Small intestine (tissue), 7 donors: ENCODE data around the gene ADAP1. TPM values are rescaled to one million over a fixed set of nuclear protein-coding genes. Genes with fewer than 3 reads are reported as not detected.

ENCODE experiments used
- DNase-seq, 2 donors: peaks; one replicate each; pipeline versions ENCODE4 v3.0.0 to v3.0.0-alpha.2; 2013
- FAIRE-seq: peaks from 2 replicates; lab custom pipeline; 2012; peaks lifted over from hg19 to GRCh38; lab: Jason Lieb, UNC
- H3K27ac ChIP-seq, 3 donors: one replicate each; pipeline ENCODE4 v1.5.1; 2013; ENCODE audit warnings: low read length in 2 of 3, mild to moderate bottlenecking in 2 of 3, control low read depth in 1 of 3, inconsistent platforms in 1 of 3, low read depth in 1 of 3, moderate library complexity in 1 of 3
- H3K27me3 ChIP-seq, 3 donors: one replicate each; pipeline ENCODE4 v1.6.1; 2013; ENCODE audit warnings: low read length in 3 of 3, inconsistent platforms in 1 of 3; ENCODE audit not compliant: control insufficient read depth in 3 of 3, insufficient read depth in 3 of 3
- H3K36me3 ChIP-seq, 3 donors: one replicate each; pipeline ENCODE4 v1.6.1; 2013; ENCODE audit warnings: low read length in 3 of 3, inconsistent platforms in 1 of 3, low read depth in 1 of 3, mild to moderate bottlenecking in 1 of 3, moderate library complexity in 1 of 3; ENCODE audit not compliant: control insufficient read depth in 3 of 3, insufficient read depth in 2 of 3
- H3K4me1 ChIP-seq, 3 donors: one replicate each; pipeline ENCODE4 v1.6.1; 2013; ENCODE audit warnings: low read length in 2 of 3, inconsistent platforms in 1 of 3, low read depth in 1 of 3, mild to moderate bottlenecking in 1 of 3, moderate library complexity in 1 of 3; ENCODE audit not compliant: control insufficient read depth in 3 of 3, insufficient read depth in 2 of 3
- H3K4me3 ChIP-seq, 3 donors: one replicate each; pipeline ENCODE4 v1.5.1; 2013; ENCODE audit warnings: low read length in 3 of 3, control low read depth in 1 of 3, inconsistent platforms in 1 of 3, low read depth in 1 of 3, mild to moderate bottlenecking in 1 of 3, moderate library complexity in 1 of 3
- H3K9me3 ChIP-seq, 2 donors: one replicate each; pipeline ENCODE4 v1.6.1; 2013; ENCODE audit warnings: low read depth in 1 of 2, low read length in 1 of 2; ENCODE audit not compliant: control insufficient read depth in 2 of 2, insufficient read depth in 1 of 2
- WGBS, 3 donors: extraction: QIAGEN DNeasy Blood & Tissue Kit; methylation state at CpG; one replicate each; pipeline ENCODE4 v1.1.7; 2013; 5-methylcytosine and 5-hydroxymethylcytosine counted together
- polyA plus RNA-seq, 4 donors: library from polyadenylated mRNA; stranded (reverse) in 3 of 4; unstranded in 1 of 4; fragments of 200-250 nt in 3 of 4; fragments of 120-200 nt in 1 of 4; gene quantifications; one replicate each; pipeline versions ENCODE4 v1.2.1 to v1.2.3, GENCODE V29; 2013
- donor health status: healthy with polysubstance abuse.
- donor health status: control.
- donor health status: control.
- donor health status: Bipolar disorder and iron deficiency.
- donor health status: healthy.

The ADAP1 gene
- polyA plus RNA-seq, 4 donors: 69.2 to 113 (median 86.7) TPM

DNA sequence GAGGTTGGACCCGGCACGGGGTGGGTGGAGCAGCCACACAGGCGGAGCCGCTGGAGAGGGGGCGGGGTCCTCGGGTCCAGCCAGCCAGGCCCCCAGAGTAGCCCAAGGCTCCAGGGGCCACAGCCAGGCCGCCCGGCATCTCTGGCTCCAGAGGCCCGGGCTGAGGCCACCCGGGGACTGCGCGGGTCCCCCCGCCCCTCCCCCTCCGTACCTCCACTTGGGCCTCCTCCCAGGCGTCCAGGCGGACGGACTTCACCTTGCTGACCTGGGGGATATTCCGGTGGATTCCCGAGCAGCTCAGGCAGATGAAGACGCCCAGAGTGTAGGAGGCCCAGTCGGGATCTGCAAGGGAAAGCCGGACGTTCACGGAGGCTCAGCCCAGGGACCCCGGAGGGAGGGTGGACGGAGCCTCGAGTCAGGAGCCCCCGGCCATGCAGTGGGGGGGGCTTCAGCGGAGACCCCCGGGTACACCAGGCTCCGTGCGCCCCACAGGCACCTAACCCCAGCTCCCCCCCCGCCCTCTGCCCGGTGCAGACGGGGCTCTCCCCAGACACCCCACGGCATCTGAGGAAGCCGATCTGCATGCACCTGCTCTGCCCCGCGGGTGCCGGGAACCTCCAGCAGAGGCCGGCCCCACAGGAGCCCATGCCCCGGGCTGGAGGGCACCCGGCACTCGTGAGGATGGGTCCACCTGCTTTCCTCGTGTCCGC is 19.2 kb downstream of the ADAP1 start:
- Histone ChIP-seq H3K4me1 (no peaks in the 10 kb centered on the region), H3K36me3 (peaks cover 4 to 70% (median 5%) of the 10 kb centered on the region in 3 donors), H3K9me3 (no peaks in the 10 kb centered on the region), H3K27ac (no peak overlapping the region), H3K4me3 (no peak overlapping the region), H3K27me3 (no peaks in the 10 kb centered on the region)
- 86 to 91% (median 90%) methylated on average over 38 to 46 of the region's 46 CpGs for WGBS, 3 donors
- no peak for FAIRE-seq
- DNase-seq: no peak

DNA sequence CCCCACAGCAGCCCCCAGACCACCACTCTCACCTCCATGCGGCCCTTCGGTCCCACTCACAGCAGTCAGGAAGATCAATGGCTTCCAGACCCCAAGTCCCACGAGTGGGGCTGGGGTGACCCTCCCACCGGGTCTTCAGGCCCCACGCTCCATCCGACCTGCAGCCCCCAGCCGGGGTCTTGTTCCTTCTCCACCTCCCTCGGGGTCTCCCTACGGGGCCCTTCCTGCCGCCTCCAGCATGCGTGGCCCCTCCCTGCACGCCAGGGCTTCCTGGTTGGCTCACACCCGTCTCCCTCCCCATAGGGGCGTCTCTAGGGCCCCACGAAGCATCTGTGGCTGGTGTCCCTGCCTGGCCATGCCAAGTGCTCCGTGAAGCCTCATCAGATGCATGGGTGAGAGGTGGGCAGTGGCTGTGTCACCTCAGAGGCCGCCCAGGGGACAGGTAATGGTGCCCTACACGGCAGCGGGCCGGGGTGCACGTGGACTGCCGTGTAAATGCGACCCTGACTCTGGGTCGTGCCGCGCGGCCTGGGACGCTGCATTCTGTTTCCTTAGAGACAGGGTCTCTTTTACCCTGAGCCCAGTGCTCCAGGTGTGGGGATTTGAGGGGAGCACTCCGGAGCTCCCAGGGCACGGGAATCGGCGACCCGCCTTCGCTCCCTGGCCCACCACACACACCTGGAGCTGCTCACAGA is 19.9 kb downstream of the ADAP1 start:
- H3K27ac ChIP-seq: no peak overlapping the region
- H3K27me3 ChIP-seq: no peaks in the 10 kb centered on the region
- FAIRE-seq: no peak
- peaks cover 4 to 68% (median 5%) of the 10 kb centered on the region in 3 donors for H3K36me3 ChIP-seq
- H3K4me3 ChIP-seq: no peak overlapping the region
- no peaks in the 10 kb centered on the region for H3K9me3 ChIP-seq
- DNase-seq: no peak
- WGBS, 3 donors: 84 to 93% (median 90%) methylated on average over 34 of the region's 34 CpGs
- H3K4me1 ChIP-seq: no peaks in the 10 kb centered on the region

DNA sequence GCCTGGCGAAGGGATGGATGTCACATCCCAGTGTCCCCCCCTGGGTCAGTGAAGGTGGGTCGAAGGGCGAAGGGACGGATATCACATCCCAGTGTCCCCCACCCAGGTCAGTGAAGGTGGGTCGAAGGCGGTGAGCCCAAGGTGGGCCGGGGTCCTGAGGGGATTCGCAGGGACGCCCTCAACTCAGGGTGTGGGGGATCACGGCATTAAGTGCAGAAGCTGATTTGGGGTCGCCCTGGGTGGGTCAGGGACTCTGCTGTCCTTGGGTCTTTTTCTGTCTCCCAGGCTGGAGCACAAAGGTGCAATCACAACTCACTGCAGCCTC is 21.9 kb downstream of the ADAP1 start:
- Histone ChIP-seq H3K4me3 (no peak overlapping the region), H3K4me1 (peaks cover 0 to 2% (median 0%) of the 10 kb centered on the region in 3 donors), H3K27me3 (no peaks in the 10 kb centered on the region), H3K27ac (no peak overlapping the region), H3K9me3 (no peaks in the 10 kb centered on the region), H3K36me3 (peaks cover 0 to 74% (median 5%) of the 10 kb centered on the region in 3 donors)
- FAIRE-seq (no peak), DNase-seq (no peak)
- 90 to 95% (median 93%) methylated on average over 11 of the region's 11 CpGs for WGBS, 3 donors

DNA sequence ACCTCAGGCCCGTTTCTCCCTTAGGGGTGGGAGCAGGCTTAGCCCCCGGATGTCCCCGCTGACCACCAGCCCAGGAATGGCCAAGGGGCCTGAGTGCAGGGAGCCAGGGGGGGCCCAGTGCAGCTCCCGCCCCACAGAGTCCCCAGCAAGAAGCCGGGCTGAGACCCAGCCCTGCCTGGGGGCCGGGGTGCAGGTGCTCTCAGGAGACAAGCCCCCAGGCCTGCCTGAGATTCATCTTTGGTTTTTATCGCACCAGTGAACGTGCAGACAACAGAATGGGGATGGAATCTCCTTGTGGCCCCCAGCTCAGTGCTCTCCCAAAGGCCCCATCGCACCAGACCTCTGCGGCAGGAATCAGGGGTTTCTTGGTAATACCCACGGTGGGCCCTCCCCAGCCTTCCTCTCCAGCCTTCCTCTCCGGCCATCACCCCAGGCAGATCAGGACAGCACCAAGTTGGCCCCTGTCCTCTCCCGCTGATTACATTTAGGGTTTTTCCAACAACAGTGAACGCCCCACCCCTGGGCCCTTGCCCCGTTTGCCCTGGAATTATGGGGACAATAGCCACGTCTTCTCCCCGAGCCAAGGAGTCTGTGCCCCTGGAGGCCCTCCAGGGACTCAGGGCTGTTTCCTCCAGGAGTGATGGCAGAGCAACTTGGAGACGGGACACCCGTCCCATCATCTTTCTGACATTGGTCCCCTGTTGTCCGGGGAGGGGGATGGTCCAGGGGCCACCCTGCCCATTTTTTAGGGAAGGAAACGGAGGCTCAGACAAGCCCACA is 22.4 kb downstream of the ADAP1 start:
- WGBS, 3 donors: 91 to 92% (median 92%) methylated on average over 21 of the region's 21 CpGs
- Histone ChIP-seq H3K27me3 (no peaks in the 10 kb centered on the region), H3K4me3 (no peak overlapping the region), H3K36me3 (peaks cover 0 to 79% (median 5%) of the 10 kb centered on the region in 3 donors), H3K27ac (no peak overlapping the region), H3K4me1 (peaks cover 0 to 8% (median 0%) of the 10 kb centered on the region in 3 donors), H3K9me3 (no peaks in the 10 kb centered on the region)
- DNase-seq (no peak), FAIRE-seq (no peak)

DNA sequence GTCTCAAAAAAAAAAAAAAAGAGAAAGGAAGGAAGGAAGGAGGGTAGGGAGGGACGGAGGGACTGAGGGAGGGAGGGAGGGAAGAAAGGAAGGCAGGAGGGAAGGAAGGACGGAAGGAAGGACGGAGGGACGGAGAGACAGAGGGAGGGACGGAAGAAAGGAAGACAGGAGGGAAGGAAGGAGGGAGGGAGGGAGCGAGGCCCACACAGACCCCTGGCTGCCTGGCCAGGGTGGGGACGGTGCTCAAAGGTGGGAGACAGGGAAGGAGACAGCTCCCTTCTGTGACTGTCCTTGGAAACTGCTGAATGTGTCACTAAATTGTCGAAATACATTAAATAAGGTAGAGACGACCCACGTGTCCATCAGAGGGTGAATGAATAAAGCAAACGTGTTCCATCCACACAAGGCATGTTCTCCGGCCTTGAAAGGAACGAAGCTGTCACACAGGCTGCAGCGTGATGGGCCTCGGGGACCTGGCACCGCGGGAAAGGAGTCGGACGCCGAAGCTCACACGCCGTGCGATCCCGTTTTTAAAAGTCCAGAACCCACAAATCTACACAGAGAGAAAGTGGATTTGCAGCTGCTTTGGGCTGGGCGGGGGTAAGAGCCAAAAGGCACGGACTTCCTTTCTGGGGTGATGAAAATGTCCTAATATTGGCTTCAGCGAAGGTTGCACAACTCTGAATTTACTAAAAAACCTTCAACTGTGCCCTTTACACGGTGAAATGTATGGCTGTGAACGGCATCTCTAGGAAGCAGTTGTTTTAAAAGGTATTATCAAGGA is 23.3 kb downstream of the ADAP1 start:
- no peak overlapping the region for H3K27ac ChIP-seq
- no peak for DNase-seq
- no peak overlapping the region for H3K4me3 ChIP-seq
- peaks cover 0 to 17% (median 2%) of the 10 kb centered on the region in 3 donors for H3K4me1 ChIP-seq
- H3K36me3 ChIP-seq: peaks cover 0 to 77% (median 5%) of the 10 kb centered on the region in 3 donors
- no peaks in the 10 kb centered on the region for H3K9me3 ChIP-seq
- no peak for FAIRE-seq
- 79 to 85% (median 83%) methylated on average over 29 of the region's 29 CpGs for WGBS, 3 donors
- no peaks in the 10 kb centered on the region for H3K27me3 ChIP-seq

DNA sequence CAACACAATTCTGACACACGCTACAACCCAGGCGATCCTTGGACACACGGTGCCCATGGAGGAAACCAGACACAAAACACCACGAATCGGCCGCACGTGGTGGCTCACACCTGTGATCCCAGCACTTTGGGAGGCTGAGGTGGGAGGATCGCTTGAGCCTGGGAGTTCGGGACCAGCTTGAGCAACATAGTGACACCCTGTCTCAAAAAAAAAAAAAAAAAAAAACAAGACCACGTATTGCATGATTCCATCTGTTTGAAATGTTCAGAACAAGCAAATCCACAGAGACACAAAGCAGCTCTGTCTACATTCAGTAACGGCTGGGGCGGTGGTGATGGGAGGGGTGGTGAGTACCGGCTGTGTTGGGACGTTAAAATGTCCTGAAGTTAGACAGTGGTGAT is 25.2 kb downstream of the ADAP1 start:
- WGBS, 3 donors: 84 to 91% (median 85%) methylated on average over 14 of the region's 14 CpGs
- peaks cover 0 to 75% (median 0%) of the 10 kb centered on the region in 3 donors for H3K36me3 ChIP-seq
- H3K27ac ChIP-seq: no peak overlapping the region
- no peaks in the 10 kb centered on the region for H3K9me3 ChIP-seq
- H3K4me3 ChIP-seq: no peak overlapping the region
- H3K27me3 ChIP-seq: no peaks in the 10 kb centered on the region
- DNase-seq (no peak), FAIRE-seq (no peak)
- peaks cover 9 to 35% (median 11%) of the 10 kb centered on the region in 3 donors for H3K4me1 ChIP-seq

DNA sequence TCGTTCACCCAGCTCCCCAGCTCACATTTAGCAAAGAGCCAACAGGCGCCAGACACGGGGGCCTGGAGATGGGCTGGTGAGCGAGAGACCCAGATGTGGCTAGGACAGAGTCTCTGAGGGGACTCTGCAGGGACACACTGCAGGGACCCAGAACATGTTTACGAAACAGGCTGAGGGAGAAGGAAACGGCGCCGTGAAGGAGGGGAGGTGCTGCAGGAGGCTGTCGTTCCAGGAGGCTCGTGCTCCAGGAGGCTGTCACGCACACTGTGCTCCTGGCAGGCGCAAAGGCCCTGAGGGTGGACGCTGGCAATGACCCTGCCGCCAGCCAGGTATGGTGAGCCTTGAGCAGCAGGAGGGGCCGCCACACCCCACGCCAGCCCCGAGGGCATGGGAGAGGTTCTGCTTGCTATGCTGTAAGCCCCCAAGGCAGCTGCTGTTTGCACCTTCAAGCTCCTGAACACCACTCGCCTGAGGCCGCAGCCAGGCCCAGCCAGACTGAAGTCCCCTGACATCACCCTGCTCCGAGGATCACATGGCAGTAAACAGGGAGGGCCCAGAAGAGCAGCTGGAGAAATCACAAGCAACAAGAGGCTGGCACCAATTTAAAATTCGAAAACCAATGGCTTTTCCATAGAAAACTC is 27.3 kb downstream of the ADAP1 start:
- FAIRE-seq: no peak
- H3K27me3 ChIP-seq: no peaks in the 10 kb centered on the region
- DNase-seq: peak; percentile 75 to 78
- H3K4me3 ChIP-seq: no peak overlapping the region
- WGBS, 3 donors: 27 to 60% (median 47%) methylated on average over 21 of the region's 21 CpGs
- H3K36me3 ChIP-seq: peaks cover 0 to 76% (median 0%) of the 10 kb centered on the region in 3 donors
- H3K4me1 ChIP-seq: peaks cover 11 to 52% (median 17%) of the 10 kb centered on the region in 3 donors
- no peaks in the 10 kb centered on the region for H3K9me3 ChIP-seq
- H3K27ac ChIP-seq: peak overlapping the region; percentile 94 to 96 (median 95)
